GM10266 (cell line): ENCODE data around the gene SBF1.
A peak's percentile ranks its signal among the peaks of the same experiment; 100 is the strongest.

Experiments
- DNase-seq: peaks from one replicate; pipeline ENCODE4 v3.0.0; 2012; ENCODE audit errors: extremely low spot score
- CTCF ChIP-seq: IDR thresholded peaks from 2 replicates; pipeline ENCODE4 v1.5.1; 2012; ENCODE audit warnings: mild to moderate bottlenecking, low read depth; ENCODE audit not compliant: control insufficient read depth, insufficient read depth; ENCODE audit errors: missing control alignments

Gene SBF1

DNA sequence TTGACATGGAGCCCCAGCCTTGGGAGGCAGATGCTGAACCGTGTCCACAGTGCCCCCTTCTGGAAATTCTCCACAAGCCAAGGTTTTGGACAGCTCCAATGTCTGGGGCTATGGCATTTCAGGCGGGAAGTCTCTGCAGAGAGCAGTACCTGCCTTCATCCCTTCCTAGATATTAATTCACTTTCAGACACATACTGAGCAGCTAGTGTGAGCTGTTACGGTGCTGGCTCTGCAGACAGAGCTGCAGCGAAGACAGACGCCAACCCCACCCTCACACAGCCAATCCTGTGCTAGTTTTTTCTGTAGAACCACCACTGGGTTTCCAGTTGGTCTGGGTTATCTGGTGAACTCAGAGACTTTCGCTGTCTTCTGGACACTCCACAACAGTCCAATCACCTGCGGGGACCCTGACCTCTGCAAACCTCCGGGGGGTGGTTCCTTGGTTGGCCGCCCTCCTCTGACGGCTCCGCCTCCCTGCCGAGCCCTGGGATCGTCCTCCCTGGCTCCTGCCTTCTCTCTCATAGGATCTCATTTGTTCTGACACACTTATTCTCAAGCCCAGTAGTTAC lies 23.6 kb upstream of the SBF1 start:
- TF ChIP-seq CTCF: peak; percentile 74
- peak; percentile 75 for DNase-seq

DNA sequence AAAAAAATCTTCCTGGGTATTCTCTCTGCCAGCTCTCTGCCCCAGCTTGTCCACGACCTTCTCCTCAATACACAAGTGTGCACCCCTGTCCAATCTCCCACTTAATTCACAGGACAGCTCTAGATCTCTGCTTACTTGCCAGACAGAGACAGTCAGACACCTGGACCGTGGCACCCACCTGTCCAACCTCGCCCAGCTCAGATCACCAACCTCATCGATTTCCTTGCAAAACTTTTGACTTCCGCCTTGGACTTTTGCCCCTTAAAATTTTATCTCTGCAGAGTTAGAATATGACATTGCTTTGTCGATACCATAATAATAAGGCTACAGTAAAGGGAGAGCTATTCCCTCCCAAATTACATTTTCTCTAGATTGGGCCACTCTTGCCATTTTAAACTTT lies 22.3 kb upstream of the SBF1 start:
- DNase-seq: no peak

GRCh38 chr22:50490531-50491308 lies 15.9 kb upstream of the SBF1 start:
- no peak for TF ChIP-seq CTCF
- no peak for DNase-seq

More for the DNA sequence above, 22.3 kb upstream of the SBF1 start:
- no peak for TF ChIP-seq CTCF

- TF ChIP-seq CTCF: no peak
- DNase-seq: no peak
Observed at GRCh38 chr22:50489363-50490243, 14.8 kb upstream of the SBF1 start.

GRCh38 chr22:50488886-50489285 lies 14.1 kb upstream of the SBF1 start:
- no peak for DNase-seq
- TF ChIP-seq CTCF: no peak

GRCh38 chr22:50488006-50488677 lies 13.3 kb upstream of the SBF1 start:
- DNase-seq: no peak
- TF ChIP-seq CTCF: no peak
